T follicular helper cell (primary cell): ENCODE data around the gene SLC38A7.
"Not testable (repeated sequence)": the region's sequence is repeated elsewhere in the genome, so short reads cannot be mapped to it uniquely, and the experiment has no call there.

Source experiments
- DNase-seq: peaks from one replicate; pipeline ENCODE4 v3.0.0-alpha.2; 2020; ENCODE audit warnings: low read depth
- total RNA-seq, 2 experiments: gene quantifications; one replicate each; lab custom pipeline; 2026; lab: John Stamatoyannopoulos, UW

Gene SLC38A7
- 9.1 to 11.8 reads per million in 2 experiments for total RNA-seq

GRCh38 chr16:58684354-58685083, at the start of gene SLC38A7:
Gene SLC38A7, minus strand, starts transcription at chr16:58684770. Its CDS starts 4,644 bp downstream, at chr16:58680126.
- peak; percentile 51 for DNase-seq

DNA sequence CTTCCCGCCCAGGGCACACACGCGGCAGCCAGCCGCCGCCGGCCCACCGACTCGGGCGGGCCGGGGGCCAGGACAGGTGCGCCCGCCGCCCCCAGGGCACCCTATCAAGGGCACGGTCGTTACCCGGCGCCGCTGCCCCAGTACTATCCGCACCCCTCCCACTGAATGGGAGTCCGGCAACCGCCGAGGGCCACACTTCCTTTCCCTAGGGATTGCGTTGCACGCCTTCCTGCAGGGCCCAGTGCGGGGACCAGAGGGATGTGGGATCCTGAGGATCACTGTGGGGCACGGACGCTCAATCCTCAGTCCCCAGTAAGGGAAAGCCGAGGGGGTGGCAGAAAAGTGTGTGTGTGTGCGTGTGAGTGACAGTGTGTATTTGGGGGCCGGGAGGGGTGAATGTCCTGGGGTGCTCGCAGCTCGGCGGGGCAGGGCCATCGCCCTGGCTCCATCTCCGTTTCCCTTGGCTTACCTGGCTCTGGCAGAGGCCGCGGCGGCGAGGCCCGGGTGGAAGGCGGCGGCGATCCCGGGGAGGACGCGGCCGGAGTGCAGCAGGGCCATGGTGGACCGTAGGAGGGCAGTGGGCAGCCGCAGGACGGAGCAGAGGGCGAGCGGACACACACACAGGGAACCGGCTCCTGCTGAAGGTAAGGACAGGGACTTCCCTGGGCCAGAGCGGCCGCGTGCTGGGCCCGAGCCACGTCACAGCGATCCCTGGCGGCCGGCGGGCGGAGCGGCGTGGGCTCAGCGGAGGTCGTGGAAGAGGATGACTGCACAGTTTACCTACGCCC, 49.3 kb upstream of the SLC38A7 start, which contains the start of gene GOT2:
GOT2 (minus strand) TSS at position 646 of the 788 bp plus-strand sequence; CDS start at position 558, 88 bp downstream.
- peak; percentile 58 for DNase-seq

DNA sequence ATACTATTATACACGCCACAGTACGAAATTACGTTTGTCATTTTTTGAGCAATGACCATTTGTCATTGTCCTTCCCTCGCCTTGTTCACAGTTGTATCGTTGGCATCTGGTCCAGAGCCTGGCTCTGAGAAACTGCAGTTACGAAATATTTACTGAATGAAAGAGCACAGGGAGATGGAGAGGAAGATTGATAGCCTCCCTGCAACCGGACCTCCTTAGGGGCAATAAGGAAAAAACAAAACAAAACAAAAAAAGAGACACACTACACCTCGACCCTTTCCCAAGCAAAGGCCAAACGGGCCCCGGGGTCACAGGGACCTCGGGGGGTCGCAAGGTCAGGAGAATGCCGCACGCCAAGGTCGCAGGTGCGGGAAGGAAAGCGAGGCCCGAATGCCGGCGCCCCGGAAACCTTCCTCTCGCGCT, 48.7 kb upstream of the SLC38A7 start:
- DNase-seq = no peak

- DNase-seq = no peak
Observed at GRCh38 chr16:58732545-58733247, 48.1 kb upstream of the SLC38A7 start.

DNA sequence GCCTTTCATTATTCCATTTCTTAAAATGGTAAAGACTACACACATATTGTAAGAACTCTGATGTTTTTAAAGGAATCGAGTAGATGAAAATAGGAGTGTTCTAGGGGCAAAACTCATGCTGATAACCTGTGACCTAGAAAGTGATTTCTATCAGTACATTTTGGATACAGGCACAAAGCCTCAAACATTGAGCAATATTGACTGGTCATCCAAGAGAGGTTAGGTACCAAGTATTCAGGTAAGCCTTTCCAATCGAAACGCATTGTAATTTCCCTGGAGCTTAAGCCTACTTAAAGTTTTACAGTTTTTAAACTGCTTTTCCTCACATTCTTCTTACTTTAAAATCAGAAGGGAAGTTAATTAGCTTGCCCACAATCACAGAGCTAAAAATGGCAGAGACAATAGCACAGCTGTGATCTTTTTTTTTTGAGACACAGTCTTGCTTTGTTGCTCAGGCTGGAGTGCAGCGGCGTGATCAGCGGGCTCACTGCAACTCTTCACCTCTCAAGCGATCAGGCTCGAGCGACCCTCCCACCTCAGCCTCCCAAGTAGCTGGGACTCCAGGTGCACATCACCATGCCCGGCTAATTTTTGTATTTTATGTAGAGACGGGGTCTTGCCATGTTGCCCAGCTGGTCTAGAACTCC, 46.3 kb upstream of the SLC38A7 start:
- no peak for DNase-seq

DNA sequence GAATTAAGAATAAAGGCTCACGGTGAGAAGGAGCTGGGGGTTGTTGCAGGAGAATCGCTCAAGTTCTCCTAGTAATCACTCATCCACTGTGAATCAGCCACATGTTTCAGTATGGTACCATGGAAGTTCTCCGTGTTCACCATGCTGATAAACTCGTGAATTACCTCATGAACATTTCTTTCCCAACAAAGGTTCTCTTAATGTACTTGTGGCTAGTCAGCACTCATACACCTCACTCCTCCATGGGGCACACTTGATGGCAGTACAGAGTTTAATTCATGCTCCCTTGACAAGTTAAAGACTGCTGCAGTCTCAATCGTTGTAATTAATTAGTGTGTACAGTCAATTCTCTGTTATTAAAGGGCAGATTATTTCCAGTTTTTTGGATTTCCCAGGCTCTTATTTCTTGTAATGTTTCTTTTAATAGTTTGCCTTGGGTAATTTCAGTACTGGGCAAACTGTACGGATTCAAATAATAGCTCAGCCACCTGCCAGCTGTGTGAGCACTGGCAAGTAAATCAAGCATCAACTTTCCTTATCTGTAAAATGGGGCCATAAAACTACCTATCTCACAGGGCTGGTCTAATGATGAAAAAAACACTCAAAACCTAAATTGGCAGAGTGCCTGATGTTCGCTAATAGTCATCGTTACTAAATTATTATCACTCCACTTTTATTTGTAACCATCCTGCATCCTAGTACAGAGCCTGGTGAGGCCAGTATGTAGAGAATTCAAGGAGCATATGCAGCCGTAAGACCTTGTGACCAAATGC, 43.4 kb upstream of the SLC38A7 start:
- no peak for DNase-seq

DNA sequence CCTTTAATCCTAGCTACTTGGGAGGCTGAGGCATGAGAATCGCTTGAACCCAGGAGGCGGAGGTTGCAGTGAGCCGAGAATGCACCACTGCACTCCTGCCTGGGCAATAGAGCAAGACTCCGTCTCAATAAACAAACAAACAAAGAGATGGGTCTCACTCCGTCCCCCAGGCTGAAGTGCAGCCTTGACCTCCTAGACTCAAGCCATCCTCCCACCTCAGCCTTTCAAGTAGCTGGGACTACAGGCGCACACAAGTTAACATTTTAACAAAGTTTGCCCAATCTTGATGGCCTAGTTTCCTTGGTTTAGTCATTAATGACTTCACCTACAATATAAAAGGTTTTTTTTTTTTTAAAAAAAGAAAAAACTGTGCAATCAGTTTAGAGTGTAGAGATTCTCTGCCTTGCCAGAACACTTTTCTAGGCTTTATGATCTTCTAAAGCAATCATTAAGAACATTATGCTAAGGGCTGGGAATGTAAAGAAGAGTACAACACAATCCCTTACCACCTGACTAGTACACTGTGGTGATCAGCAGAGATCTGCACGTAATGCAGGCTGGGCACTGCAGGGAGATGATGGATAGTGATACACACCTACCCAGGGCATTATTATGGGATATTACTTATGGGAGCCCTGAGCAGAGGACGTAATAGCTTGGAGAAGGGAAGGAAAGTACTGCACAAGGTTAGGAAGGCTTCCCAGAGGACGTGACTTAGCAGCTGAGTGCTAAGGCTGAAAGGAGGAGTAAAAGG, 42.6 kb upstream of the SLC38A7 start:
- no peak for DNase-seq

DNA sequence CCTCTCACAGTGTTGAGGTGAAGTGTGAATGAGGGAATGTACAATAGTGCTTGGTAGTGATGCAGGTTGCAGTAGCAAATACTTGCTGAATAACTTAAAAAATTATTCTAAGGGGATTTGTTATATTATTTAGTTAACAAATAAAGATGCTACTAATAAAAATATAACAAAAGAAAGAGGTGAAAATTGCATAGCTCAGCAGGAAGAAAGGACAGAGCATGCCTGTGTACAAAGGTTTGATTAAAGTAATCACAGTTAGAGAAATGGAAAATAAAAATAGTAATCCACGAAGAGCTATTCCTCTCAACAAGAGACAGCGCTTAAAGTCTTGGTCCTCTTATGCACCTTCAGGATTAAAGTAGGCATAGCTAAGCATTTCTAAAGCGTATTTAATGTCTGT, 38.5 kb upstream of the SLC38A7 start:
- DNase-seq = no peak

DNA sequence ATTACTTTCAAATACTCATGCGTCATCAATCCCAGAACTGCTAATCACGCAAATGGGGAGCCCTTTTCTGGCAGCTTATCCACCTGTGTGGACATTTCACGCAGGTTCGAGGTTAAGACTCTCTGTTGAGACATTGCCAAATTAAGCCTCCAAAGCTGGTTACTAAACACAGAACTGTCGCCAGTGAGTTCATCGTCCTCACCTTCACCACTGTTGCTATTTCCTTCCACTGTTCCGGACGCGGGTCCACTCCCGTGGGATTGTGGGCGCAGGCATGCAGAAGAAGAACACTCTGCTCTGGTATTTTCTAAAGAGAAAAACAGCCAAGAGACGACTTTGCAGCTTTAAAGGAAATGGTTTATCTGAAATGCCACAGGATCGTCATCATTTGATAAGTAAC, 33.4 kb upstream of the SLC38A7 start:
- no peak for DNase-seq

DNA sequence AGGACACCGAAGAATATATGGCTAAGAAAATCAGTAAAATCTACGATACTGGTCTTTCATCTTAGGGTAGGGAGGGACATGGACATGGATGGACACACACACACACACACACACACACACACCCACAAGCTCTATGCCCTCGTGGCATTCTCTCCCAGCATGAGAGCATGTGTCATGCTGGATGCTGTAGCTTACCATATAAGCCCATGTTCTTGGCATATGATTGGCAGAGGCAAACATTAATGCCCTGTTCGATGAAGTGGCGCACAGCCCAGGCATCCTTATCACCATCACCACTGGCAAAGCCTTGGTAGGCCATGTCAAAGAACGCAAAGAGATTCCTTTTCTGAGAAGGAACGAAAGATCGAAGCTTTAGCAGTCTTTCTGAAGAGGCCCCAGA, 31.9 kb upstream of the SLC38A7 start:
- DNase-seq = no peak

- DNase-seq = no peak
Observed at GRCh38 chr16:58713742-58714141, 29.2 kb upstream of the SLC38A7 start.

GRCh38 chr16:58709333-58709732, 24.8 kb upstream of the SLC38A7 start:
- DNase-seq = no peak

- DNase-seq = no peak
Observed at GRCh38 chr16:58699151-58699550, 14.6 kb upstream of the SLC38A7 start.

DNA sequence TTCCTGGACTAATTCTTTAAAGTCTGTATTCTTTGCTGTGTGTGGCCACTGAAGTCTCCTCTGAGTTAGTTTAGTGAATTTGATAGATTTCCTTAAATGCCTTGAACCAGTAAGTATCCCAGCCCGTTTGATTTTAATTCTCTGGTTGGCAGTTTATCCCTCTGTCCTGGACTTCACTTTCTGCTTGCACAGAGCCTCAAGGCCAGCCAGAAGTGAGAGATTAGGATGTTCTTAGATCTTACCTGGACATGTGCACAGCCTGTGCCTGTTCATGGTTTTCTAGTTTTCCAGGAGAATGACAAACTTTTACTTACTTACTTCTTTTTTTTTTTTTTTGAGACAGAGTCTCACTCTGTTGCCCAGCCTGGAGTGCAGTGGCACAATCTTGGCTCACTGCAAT, 10.8 kb upstream of the SLC38A7 start:
- no peak for DNase-seq

DNA sequence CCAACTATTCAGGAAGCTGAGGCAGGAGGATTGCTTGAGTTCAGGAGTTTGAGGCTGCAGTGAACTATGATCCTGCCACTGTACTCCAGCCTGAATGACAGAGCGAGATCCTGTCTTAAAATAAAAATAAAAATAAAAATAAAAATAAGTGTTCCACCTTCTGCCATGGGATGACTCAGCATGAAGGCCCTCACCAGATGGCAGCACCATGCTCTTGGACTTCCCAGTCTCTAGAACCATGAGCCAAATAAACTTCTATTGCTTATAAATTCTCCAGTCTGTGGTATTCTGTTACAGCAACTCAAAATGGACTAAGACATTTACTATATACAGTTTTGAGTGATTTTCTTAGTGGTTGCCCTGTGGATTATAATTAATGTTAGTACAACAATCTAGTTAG, 7.9 kb upstream of the SLC38A7 start:
- no peak for DNase-seq

GRCh38 chr16:58686985-58687706, 2.6 kb upstream of the SLC38A7 start:
- DNase-seq = not testable (repeated sequence)

- no peak for DNase-seq
Observed at GRCh38 chr16:58685084-58685449, 497 bp upstream of the SLC38A7 start.

- no peak for DNase-seq
Observed at GRCh38 chr16:58684001-58684353, 593 bp downstream of the SLC38A7 start.

DNA sequence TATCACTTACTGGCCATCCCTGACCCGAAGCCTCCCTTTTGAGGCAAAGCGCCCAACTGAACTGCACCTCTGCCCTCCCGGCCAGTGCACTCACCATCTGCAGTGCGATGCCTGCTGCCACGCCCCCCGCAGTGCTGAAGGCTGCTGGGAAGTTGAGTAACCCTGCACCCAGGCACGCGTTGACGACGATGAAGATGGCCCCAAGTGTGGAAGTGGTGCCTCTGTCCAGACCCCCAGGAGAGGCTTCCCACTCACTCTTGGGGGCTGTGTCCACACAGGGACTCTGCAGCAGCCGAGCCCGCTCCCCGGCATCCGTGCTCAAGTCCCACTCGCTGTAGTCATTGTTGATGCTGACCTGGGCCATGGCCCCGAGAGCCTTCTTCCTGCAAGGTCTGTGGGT, 4.8 kb downstream of the SLC38A7 start:
- DNase-seq = no peak

DNA sequence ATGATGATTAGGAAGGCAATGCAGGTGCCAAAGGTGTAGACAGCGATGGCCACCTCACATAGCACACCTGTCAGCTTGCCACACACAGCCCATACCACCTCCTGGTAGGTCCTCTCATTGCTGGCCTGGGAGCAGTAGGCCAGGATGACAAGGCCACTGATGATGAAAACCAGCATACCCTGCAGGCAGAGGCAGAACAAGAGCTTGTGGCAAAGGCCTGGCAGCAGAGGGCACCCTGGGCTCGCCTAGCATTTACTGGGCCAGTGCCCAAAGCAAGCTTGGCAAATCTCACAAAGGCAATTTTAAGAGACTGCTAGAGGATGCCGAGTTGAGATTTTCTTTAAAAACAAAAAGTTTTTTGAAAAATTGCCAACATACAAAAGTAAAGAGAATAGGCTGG, 5.9 kb downstream of the SLC38A7 start:
- no peak for DNase-seq
